ENCODE data around the gene TUT7. TPM values are rescaled to one million over a fixed set of nuclear protein-coding genes. Genes with fewer than 3 reads are reported as not detected.

TUT7 gene
- total RNA-seq, 1 donor from 2014 or later, result 26.4 TPM

DNA sequence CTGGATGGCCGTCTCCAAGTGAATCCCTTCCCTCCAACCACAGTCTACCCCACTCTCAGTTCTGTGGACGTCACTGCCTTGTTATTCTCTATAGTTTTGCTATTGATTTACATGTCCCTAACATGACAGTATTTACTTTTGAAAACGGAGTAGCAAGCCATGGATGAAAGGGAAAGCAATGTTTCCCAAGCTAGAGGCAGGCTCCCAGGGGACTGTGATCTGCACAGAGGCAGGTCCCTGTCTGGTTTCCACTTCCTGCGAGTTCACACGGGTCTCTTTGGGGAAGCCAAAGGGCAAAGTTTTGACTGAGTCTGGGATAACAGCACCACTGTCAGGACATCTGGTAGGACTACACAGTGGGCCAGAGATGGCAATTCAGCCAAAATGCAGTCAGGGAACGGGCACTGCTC, 107.5 kb downstream of the TUT7 start:
- H3K4me3 ChIP-seq (ENCODE audit: low read depth, low read length), result no peak overlapping the region
- H3K27me3 ChIP-seq (ENCODE audit: control insufficient read depth, insufficient read depth, low read length), result no peaks in the 10 kb centered on the region
- TF ChIP-seq, protein P1, sequence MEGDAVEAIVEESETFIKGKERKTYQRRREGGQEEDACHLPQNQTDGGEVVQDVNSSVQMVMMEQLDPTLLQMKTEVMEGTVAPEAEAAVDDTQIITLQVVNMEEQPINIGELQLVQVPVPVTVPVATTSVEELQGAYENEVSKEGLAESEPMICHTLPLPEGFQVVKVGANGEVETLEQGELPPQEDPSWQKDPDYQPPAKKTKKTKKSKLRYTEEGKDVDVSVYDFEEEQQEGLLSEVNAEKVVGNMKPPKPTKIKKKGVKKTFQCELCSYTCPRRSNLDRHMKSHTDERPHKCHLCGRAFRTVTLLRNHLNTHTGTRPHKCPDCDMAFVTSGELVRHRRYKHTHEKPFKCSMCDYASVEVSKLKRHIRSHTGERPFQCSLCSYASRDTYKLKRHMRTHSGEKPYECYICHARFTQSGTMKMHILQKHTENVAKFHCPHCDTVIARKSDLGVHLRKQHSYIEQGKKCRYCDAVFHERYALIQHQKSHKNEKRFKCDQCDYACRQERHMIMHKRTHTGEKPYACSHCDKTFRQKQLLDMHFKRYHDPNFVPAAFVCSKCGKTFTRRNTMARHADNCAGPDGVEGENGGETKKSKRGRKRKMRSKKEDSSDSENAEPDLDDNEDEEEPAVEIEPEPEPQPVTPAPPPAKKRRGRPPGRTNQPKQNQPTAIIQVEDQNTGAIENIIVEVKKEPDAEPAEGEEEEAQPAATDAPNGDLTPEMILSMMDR (IDR thresholded peaks at IDR 0.05; ENCODE audit: insufficient read depth, low read length, poor library complexity, severe bottlenecking), result no peak
- no peak for DNase-seq (ENCODE audit: low read depth)
- H3K36me3 ChIP-seq (ENCODE audit: control insufficient read depth, insufficient read depth, low read length), result no peaks in the 10 kb centered on the region

DNA sequence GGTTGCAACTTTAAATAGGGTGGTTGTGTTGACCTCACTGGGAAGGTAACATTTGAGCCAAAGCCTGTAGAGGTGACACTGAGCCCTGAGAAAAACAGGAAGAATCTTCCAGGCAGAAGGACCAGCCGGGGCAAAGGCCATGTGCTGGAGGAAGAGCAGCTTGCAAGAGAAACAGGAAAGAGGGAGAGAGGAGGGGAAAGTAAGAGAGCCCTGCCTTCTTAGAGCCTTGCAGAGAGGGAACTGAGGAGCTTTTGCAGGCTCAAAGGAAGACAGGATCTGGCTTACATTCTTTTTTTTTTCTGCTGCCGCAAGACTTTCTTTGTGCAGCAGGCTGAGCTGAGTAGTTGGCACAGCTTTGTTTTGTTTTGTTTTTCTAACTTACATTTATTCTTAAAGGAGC, 112.1 kb downstream of the TUT7 start:
- TF ChIP-seq, protein P1 (IDR thresholded peaks at IDR 0.05; ENCODE audit: insufficient read depth, low read length, poor library complexity, severe bottlenecking), result no peak
- H3K4me3 ChIP-seq (ENCODE audit: low read depth, low read length), result no peak overlapping the region
- no peaks in the 10 kb centered on the region for H3K27me3 ChIP-seq (ENCODE audit: control insufficient read depth, insufficient read depth, low read length)
- no peaks in the 10 kb centered on the region for H3K36me3 ChIP-seq (ENCODE audit: control insufficient read depth, insufficient read depth, low read length)
- DNase-seq (ENCODE audit: low read depth), result no peak

DNA sequence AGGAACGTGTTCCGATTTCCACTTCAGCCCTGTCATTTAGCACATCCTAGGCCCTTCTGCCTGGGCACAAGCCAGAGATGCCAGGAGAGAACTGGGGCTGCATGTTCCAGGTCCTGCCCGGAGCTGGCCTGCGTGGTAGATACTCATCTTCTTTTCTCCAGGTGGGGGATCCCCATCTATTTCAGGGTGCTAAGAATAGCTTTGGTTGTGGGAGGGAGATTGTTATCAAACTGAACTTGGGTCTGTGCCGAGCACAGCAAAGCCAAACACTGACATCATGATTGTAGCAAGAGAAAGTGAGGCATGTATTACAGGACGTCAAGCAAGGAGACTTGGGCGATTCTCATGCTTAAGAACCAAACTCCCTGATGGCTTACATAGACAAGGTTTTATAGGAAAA, 113.0 kb downstream of the TUT7 start:
- H3K4me3 ChIP-seq (ENCODE audit: low read depth, low read length), result no peak overlapping the region
- H3K36me3 ChIP-seq (ENCODE audit: control insufficient read depth, insufficient read depth, low read length), result no peaks in the 10 kb centered on the region
- H3K27me3 ChIP-seq (ENCODE audit: control insufficient read depth, insufficient read depth, low read length), result no peaks in the 10 kb centered on the region
- TF ChIP-seq, protein P1 (IDR thresholded peaks at IDR 0.05; ENCODE audit: insufficient read depth, low read length, poor library complexity, severe bottlenecking), result no peak
- no peak for DNase-seq (ENCODE audit: low read depth)

- no peak for DNase-seq (ENCODE audit: low read depth)
Observed at GRCh38 chr9:86238861-86239770, 115.1 kb downstream of the TUT7 start.

More at GRCh38 chr9:86238861-86239770, 115.1 kb downstream of the TUT7 start:
- Histone ChIP-seq H3K36me3 (ENCODE audit: control insufficient read depth, insufficient read depth, low read length) (no peaks in the 10 kb centered on the region), H3K27me3 (ENCODE audit: control insufficient read depth, insufficient read depth, low read length) (no peaks in the 10 kb centered on the region), H3K4me3 (ENCODE audit: low read depth, low read length) (no peak overlapping the region)
- TF ChIP-seq, protein P1 (IDR thresholded peaks at IDR 0.05; ENCODE audit: insufficient read depth, low read length, poor library complexity, severe bottlenecking), result no peak

Other genes with a start within 250 kb of the TUT7 start
- not detected in 2 replicates for gene C9orf153, start 94.8 kb downstream of the TUT7 start, total RNA-seq
- gene ISCA1, start 71.9 kb downstream of the TUT7 start, total RNA-seq, result 22.1 and 26.4 TPM in 2 replicates

Measured in kidney epithelial cell (primary cell).